SJSA1 (cell line): ENCODE data around the gene REV3L. TPM values are rescaled to one million over a fixed set of nuclear protein-coding genes. Genes with fewer than 3 reads are reported as not detected.
"Not testable (repeated sequence)": the region's sequence is repeated elsewhere in the genome, so short reads cannot be mapped to it uniquely, and the experiment has no call there.

Source experiments
- DNase-seq, 2 experiments: peaks; one replicate each; pipeline ENCODE4 v3.0.0-alpha.2; 2015 to 2020; ENCODE audit warnings: low spot score in 2 of 2, low read depth in 1 of 2
- H3K27ac ChIP-seq: fragments of 250-450 bp; sonication (Bioruptor Pico); 2 replicates; pipeline ENCODE4 v1.5.1; 2020; ENCODE audit warnings: mild to moderate bottlenecking, moderate library complexity
- H3K27me3 ChIP-seq: fragments of 250-450 bp; sonication (Bioruptor Pico); replicated peaks from 2 replicates; pipeline ENCODE4 v1.5.1; 2020; ENCODE audit warnings: mild to moderate bottlenecking, moderate library complexity
- H3K36me3 ChIP-seq: fragments of 250-450 bp; sonication (Bioruptor Pico); 2 replicates; pipeline ENCODE4 v1.5.1; 2020; ENCODE audit warnings: mild to moderate bottlenecking
- H3K4me1 ChIP-seq: fragments of 250-450 bp; sonication (Bioruptor Pico); replicated peaks from 2 replicates; pipeline ENCODE4 v1.6.1; 2021; ENCODE audit warnings: mild to moderate bottlenecking
- H3K4me3 ChIP-seq: fragments of 250-450 bp; sonication (Bioruptor Pico); 2 replicates; pipeline ENCODE4 v1.5.1; 2020; ENCODE audit warnings: mild to moderate bottlenecking
- H3K9me3 ChIP-seq: fragments of 250-450 bp; sonication (Bioruptor Pico); replicated peaks from 2 replicates; pipeline ENCODE4 v1.5.1; 2020; ENCODE audit warnings: mild to moderate bottlenecking
- total RNA-seq: library from RNA; depleted of rRNA; stranded (reverse); fragments of >200 nt; shearing (Covaris generic); gene quantifications from 2 replicates; pipeline ENCODE4 v1.2.3, GENCODE V29; 2014

REV3L gene
- total RNA-seq, 1 experiment from 2014 or later = 54.5 TPM

GRCh38 chr6:111515259-111515658 lies 32.2 kb upstream of the REV3L start:
- DNase-seq = no peak

DNA sequence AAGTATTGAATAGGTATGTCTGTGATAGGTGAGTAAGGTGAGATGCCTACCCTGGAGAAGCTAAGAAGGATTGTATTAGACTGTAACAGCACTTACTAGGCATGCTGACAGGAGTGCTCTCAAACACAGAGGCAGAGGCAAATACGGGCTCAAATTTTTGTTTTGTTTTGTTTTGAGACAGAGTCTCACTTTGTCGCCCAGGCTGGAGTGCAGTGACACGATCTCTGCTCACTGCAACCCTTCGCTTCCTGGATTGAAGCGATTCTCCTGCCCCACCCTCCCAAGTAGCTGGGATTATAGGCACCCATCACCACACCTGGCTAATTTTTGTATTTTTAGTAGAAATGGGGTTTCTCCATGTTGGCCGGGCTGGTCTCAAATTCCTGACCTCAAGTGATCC lies 31.5 kb upstream of the REV3L start:
- H3K4me3 ChIP-seq, H3K36me3 ChIP-seq, DNase-seq, H3K4me1 ChIP-seq, H3K9me3 ChIP-seq, H3K27ac ChIP-seq, H3K27me3 ChIP-seq: not testable (repeated sequence)

More at GRCh38 chr6:111515259-111515658, 32.2 kb upstream of the REV3L start:
- Histone ChIP-seq H3K4me3 (no peak overlapping the region), H3K27ac (no peak overlapping the region), H3K27me3 (no peaks in the 10 kb centered on the region), H3K4me1 (no peaks in the 10 kb centered on the region), H3K9me3 (no peaks in the 10 kb centered on the region), H3K36me3 (no peaks in the 10 kb centered on the region)

DNA sequence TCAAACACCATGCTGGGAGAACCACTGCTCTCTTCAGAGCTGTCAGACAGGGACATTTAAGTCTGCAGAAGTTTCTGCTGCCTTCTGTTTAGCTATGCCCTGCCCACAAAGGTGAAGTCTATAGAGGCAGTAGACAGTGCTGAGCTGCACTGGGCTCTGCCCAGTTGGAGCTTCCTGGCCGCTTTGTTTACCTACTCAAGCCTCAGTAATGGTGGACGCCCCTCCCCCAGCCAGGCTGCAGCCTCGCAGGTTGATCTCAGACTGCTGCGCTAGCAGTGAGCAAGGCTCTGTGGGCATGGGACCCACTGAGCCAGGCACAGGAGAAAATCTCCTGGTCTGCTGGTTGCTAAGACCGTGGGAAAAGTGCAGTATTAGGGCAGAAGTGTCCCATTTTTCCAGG lies 24.2 kb upstream of the REV3L start:
- not testable (repeated sequence) for H3K36me3 ChIP-seq, H3K27me3 ChIP-seq, DNase-seq, H3K9me3 ChIP-seq, H3K27ac ChIP-seq, H3K4me3 ChIP-seq
- H3K4me1 ChIP-seq = peaks cover 24% of the 10 kb centered on the region

- not testable (repeated sequence) for H3K27ac ChIP-seq, DNase-seq, H3K9me3 ChIP-seq, H3K36me3 ChIP-seq, H3K4me3 ChIP-seq, H3K27me3 ChIP-seq
- H3K4me1 ChIP-seq = peaks cover 28% of the 10 kb centered on the region
Observed at GRCh38 chr6:111505498-111505897, 22.5 kb upstream of the REV3L start.

DNA sequence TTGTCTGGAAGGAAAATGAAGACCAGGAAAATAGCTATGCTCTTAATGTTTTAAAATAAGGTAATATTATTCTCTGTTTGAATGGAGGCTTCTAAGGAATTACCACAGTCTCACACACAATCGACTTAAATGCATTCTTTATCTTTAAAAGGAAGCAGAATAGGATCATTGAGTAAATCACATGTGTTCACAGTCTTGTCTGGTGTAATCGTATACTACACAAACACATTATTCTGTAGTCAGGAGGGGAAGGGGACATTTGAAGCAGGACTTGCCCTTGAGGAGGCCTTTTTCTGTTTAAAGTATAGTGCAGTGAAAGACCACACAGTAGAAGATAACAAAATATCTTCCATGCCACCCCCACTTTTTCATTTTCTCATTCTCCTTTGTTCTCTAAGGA lies 20.6 kb upstream of the REV3L start:
- Histone ChIP-seq H3K27me3 (no peaks in the 10 kb centered on the region), H3K27ac (peak overlapping the region; percentile 58), H3K4me3 (no peak overlapping the region), H3K9me3 (no peaks in the 10 kb centered on the region; the same call in 1 of the 2 replicates), H3K4me1 (peaks cover 28% of the 10 kb centered on the region), H3K36me3 (peaks cover 11% of the 10 kb centered on the region; the same call in 1 of the 2 replicates)
- peak in 1 of 2 experiments; percentile 77 for DNase-seq

GRCh38 chr6:111503194-111503593 lies 20.2 kb upstream of the REV3L start:
- Histone ChIP-seq H3K27ac (peak overlapping the region; percentile 58), H3K4me3 (no peak overlapping the region), H3K27me3 (no peaks in the 10 kb centered on the region), H3K36me3 (peaks cover 11% of the 10 kb centered on the region; the same call in 1 of the 2 replicates), H3K9me3 (no peaks in the 10 kb centered on the region; the same call in 1 of the 2 replicates), H3K4me1 (peaks cover 28% of the 10 kb centered on the region)
- peak; percentile 74 to 82 for DNase-seq

DNA sequence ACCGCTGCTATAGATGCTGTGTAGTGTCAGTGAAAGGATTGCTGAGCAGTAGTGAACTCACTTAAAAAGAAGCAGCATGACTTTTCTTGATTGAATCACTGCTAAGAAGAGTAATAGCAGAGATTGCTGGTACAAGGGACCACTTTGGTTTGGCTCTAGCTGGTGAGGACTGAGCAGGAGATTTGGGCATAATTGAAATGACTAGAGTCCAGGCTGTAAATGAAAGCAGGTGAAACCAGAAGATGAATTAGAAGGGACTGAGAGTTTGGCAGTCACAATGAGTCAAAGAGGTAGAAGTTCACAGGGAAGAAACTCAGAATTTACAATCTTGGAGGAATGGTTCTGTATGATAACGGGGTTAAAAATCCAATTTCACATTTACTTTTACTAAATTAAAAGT lies 19.1 kb upstream of the REV3L start:
- H3K4me1 ChIP-seq = peaks cover 28% of the 10 kb centered on the region
- H3K36me3 ChIP-seq = peaks cover 11% of the 10 kb centered on the region; the same call in 1 of the 2 replicates
- H3K4me3 ChIP-seq = no peak overlapping the region
- DNase-seq = no peak
- H3K27ac ChIP-seq = peak overlapping the region; percentile 58; the same call in 1 of the 2 replicates
- H3K27me3 ChIP-seq = no peaks in the 10 kb centered on the region
- no peaks in the 10 kb centered on the region; the same call in 1 of the 2 replicates for H3K9me3 ChIP-seq

DNA sequence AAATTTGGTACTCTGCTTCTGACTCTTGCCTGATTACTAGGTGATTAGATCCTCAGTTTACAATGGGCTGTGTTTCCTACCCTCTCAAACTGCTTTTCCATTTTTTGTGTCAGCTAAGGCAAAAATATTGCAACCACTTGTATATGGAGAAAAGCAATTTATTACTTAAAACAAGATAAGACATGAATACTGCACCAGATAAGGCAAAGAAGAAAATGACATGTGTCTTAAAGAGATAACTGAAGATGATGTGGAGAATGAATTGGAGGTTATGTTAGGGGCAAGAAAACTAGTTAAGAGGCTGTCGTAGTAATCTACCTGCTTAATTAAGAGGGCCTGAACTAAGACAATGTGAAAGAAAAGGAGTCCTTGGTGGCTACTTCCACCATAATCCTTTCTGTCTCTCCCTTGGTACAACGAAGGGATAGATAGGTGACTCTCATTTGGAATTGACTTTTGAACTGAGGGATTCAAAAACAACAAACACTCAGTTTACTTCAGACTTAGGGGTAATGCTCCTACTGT lies 16.3 kb upstream of the REV3L start:
- H3K27me3 ChIP-seq = no peaks in the 10 kb centered on the region
- no peak for DNase-seq
- H3K36me3 ChIP-seq = peaks cover 9% of the 10 kb centered on the region; the same call in 1 of the 2 replicates
- no peaks in the 10 kb centered on the region for H3K9me3 ChIP-seq
- H3K4me3 ChIP-seq = no peak overlapping the region
- H3K4me1 ChIP-seq = peaks cover 34% of the 10 kb centered on the region
- H3K27ac ChIP-seq = no peak overlapping the region

GRCh38 chr6:111494951-111495635 lies 12.1 kb upstream of the REV3L start:
- Histone ChIP-seq H3K27ac (no peak overlapping the region), H3K9me3 (no peaks in the 10 kb centered on the region), H3K4me3 (no peak overlapping the region), H3K36me3 (peaks cover 9% of the 10 kb centered on the region; the same call in 1 of the 2 replicates), H3K27me3 (no peaks in the 10 kb centered on the region), H3K4me1 (0 out of 2 replicates have a peak, but pooled peaks cover 9% of the 10 kb centered on the region)
- DNase-seq = no peak

DNA sequence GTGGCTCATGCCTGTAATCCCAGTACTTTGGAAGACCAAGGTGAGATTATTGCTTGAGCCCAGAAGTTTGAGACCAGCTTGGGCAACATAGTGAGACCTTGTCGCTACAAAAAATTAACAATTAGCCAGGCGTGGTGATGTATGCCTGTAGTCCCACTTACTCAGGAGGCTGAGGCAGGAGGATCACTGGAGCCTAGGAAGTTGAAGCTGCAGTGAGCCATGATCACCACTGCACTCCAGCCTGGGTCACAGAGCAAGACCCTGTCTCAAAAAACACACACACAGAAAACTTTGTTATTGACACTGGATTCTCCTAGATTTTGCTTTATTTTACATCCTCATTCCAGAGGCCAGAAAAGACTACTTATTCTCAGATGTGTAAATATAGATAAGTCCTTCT lies 9.5 kb upstream of the REV3L start:
- no peak overlapping the region for H3K27ac ChIP-seq
- no peak for DNase-seq
- H3K27me3 ChIP-seq = no peaks in the 10 kb centered on the region
- no peak overlapping the region for H3K4me3 ChIP-seq
- H3K36me3 ChIP-seq = peaks cover 12% of the 10 kb centered on the region
- H3K4me1 ChIP-seq = peaks cover 15% of the 10 kb centered on the region
- H3K9me3 ChIP-seq = no peaks in the 10 kb centered on the region

DNA sequence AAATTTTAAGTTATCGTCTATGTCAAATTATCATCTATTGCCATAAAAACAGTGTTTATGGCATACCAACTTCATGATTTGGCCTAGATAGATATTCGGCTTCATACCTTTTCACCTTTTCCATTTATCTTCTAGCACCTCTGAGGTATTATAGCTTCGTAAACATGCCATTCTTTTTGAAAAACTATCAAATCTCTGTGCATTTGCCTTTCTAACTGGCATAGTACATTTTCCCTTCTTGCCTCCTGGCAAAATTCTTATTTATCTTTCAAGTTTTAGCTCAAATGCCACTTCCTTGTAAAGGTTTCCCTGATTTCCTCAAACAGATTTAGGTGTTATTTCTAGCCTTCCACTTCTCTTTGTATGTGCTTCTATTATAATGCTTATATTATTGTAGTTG lies 7.0 kb upstream of the REV3L start:
- H3K9me3 ChIP-seq = no peaks in the 10 kb centered on the region
- H3K27me3 ChIP-seq = no peaks in the 10 kb centered on the region
- H3K27ac ChIP-seq = no peak overlapping the region
- no peak for DNase-seq
- peaks cover 30% of the 10 kb centered on the region for H3K4me1 ChIP-seq
- no peak overlapping the region for H3K4me3 ChIP-seq
- H3K36me3 ChIP-seq = peaks cover 24% of the 10 kb centered on the region

GRCh38 chr6:111487661-111488060 lies 4.6 kb upstream of the REV3L start:
- DNase-seq = peak in 1 of 2 experiments; percentile 40
- no peaks in the 10 kb centered on the region; the same call in 1 of the 2 replicates for H3K9me3 ChIP-seq
- peak overlapping the region; percentile 17; the same call in 1 of the 2 replicates for H3K27ac ChIP-seq
- H3K27me3 ChIP-seq = no peaks in the 10 kb centered on the region
- H3K4me1 ChIP-seq = peaks cover 35% of the 10 kb centered on the region
- H3K36me3 ChIP-seq = peaks cover 39% of the 10 kb centered on the region
- no peak overlapping the region for H3K4me3 ChIP-seq

GRCh38 chr6:111486921-111487320 lies 3.9 kb upstream of the REV3L start:
- Histone ChIP-seq H3K9me3 (no peaks in the 10 kb centered on the region; the same call in 1 of the 2 replicates), H3K4me1 (peaks cover 35% of the 10 kb centered on the region), H3K4me3 (no peak overlapping the region), H3K27me3 (no peaks in the 10 kb centered on the region), H3K27ac (no peak overlapping the region), H3K36me3 (peaks cover 46% of the 10 kb centered on the region)
- DNase-seq = no peak

DNA sequence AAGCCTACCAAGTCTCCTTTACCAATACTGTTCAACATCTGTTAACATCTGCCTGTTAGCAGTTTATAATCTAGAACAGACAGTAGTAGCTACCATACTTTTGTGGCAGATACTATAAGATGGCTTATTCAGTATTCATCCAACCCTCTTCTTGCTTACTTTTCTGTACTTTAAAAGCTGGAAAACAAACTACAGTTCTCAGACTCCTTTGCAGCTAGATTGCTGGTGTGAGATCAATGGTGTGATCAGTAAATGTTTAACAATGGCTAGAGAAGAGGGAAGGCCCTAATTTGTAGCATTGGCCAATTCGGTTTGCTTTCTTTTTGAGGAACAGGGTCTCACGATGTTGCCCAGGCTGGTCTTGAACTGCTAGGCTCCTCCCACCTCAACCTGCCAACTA lies 3.5 kb upstream of the REV3L start:
- H3K9me3 ChIP-seq = no peaks in the 10 kb centered on the region; the same call in 1 of the 2 replicates
- H3K4me1 ChIP-seq = peaks cover 35% of the 10 kb centered on the region
- H3K36me3 ChIP-seq = peaks cover 49% of the 10 kb centered on the region
- peak overlapping the region; percentile 6; the same call in 1 of the 2 replicates for H3K27ac ChIP-seq
- no peaks in the 10 kb centered on the region for H3K27me3 ChIP-seq
- no peak overlapping the region for H3K4me3 ChIP-seq
- DNase-seq = no peak
